GM13976 (cell line): Measurements from ENCODE around the gene GNS.
A peak's percentile ranks its signal among the peaks of the same experiment; 100 is the strongest.

ENCODE experiments used
- DNase-seq: peaks from one replicate; pipeline ENCODE4 v3.0.0; 2012; ENCODE audit warnings: low spot score
- in situ Hi-C: fragments of 300-500 bp; cut with MboI; formaldehyde crosslinking; loops from one replicate; pipeline ENCODE4 v1.12.0; 2022; ENCODE audit warnings: low sequenced_read_pairs, mixed read lengths, inconsistent platforms; ENCODE audit not compliant: unreplicated experiment
- TF ChIP-seq, protein P1 (sequence below): IDR thresholded peaks from 2 replicates; pipeline ENCODE4 v1.5.1; 2012; ENCODE audit warnings: borderline replicate concordance, mild to moderate bottlenecking; ENCODE audit not compliant: insufficient read depth; ENCODE audit errors: extremely low read depth, missing control alignments, control extremely low read depth

The GNS gene

DNA sequence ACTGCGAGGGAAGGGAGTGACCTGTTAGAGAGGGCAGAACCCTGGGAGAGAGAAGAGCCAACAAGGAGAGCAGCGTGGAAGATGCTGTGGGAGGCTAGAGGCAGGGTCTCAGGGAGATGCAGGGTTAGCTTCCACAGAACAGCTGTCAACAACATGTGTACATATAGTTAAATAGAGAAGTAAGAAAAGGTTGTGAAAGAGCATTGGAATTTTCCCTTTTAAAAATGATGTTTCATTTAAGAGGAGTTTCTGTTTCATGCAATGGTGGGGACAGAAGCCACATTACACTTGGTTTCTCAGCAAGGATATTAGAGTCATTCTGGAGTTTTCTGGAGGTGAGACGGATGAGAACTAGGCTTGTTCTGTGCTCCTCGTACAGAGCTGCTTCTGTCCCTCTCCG is 41.4 kb upstream of the GNS start:
- peak; percentile 21 for DNase-seq
- in situ Hi-C loops = no loop called here
- TF ChIP-seq, protein P1, sequence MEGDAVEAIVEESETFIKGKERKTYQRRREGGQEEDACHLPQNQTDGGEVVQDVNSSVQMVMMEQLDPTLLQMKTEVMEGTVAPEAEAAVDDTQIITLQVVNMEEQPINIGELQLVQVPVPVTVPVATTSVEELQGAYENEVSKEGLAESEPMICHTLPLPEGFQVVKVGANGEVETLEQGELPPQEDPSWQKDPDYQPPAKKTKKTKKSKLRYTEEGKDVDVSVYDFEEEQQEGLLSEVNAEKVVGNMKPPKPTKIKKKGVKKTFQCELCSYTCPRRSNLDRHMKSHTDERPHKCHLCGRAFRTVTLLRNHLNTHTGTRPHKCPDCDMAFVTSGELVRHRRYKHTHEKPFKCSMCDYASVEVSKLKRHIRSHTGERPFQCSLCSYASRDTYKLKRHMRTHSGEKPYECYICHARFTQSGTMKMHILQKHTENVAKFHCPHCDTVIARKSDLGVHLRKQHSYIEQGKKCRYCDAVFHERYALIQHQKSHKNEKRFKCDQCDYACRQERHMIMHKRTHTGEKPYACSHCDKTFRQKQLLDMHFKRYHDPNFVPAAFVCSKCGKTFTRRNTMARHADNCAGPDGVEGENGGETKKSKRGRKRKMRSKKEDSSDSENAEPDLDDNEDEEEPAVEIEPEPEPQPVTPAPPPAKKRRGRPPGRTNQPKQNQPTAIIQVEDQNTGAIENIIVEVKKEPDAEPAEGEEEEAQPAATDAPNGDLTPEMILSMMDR = no peak

DNA sequence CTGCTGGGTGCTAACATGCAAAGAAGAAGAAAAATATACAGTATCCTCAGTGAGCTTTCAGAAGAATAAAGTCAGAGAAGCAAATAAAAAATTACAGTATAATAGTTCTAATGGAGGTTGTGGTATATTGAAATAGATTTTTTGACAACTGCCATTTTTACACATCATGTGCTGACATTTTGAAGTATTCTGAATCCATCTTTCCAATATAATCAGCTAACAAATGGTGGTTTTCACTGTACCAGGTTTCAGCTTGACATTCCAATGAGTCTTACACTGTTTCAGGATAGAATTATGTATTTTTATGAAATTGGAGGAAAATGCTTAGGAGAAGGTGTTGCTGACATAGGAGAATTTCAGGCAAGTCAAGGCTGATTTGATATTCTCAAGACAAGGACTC is 39.0 kb upstream of the GNS start:
- in situ Hi-C loops = loop anchor here (10.0 kb wide), 1 partner anchor 327 kb away; the partner anchor contains the start of gene WIF1

DNA sequence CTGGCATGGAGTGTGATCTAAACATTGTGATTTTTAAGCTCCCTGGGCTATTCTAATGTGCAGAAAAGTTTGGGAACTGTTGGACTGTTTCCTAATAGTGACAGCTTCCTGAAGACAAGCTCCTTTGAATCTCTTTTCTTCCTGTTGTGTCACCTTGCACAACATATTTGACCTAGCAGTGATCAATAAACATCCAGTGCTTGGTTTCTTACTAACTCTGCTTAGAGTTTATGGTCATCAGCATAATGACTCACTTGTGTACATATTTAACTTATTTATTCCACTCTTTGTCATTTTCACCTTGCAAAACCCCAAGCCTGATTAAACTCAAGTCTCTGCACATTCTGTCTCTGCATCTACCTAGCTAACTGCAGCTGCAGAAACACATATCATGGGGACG is 38.0 kb upstream of the GNS start:
- in situ Hi-C loops = loop anchor here (10.0 kb wide), 1 partner anchor 328 kb away; the partner anchor contains the start of gene WIF1
- TF ChIP-seq, protein P1 = no peak
- no peak for DNase-seq

More for the DNA sequence above, 39.0 kb upstream of the GNS start:
- TF ChIP-seq, protein P1 = no peak
- no peak for DNase-seq

DNA sequence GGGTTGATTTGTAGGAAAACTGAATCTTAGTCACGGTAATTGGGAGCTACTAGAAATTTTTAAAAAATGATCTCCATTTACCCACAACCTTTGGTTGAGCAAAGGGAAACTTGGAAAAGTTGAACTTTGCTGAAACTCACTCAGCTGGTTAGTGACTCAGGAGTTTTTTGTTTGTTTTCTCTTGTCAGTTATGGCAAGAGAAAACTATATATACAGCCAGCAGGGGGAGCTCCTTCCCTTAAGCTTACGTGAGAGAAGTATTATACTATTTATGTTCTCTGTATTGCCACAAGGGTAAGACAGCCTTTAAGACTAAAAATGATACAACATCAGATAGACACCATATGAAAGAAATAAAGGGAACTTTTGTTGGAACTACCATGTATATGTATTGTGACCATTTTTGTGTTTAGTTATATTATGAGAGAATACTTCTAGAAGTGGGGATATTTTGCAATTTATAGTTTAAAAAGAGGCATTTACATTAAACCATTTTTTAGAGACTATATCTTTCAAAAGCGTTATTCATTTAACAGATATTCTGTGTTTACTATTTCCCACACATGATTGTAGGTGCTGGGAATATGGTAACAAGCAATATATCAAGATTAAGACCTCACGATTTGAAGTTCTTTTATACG is 37.1 kb upstream of the GNS start:
- DNase-seq = peak; percentile 64
- in situ Hi-C loops = loop anchor here (10.0 kb wide), 1 partner anchor 328 kb away; the partner anchor contains the start of gene WIF1

DNA sequence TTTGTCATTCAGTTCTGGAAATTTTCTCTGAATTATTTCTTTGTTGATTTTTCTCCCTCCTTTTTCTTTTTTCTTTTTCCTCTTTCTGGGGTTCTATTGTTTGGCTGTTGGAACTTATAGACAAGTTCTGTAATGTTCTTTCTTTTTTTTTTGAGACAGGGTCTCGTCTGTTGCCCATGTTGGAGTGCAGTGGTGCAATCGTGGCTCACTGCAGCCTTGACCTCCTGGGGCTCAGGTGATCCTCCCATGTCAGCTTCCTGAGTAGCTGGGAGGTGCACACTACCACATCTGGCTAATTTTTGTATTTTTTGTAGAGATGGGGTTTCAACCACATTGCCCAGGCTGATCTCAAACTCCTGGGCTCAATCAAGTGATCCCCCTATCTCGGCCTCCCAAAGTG is 35.1 kb upstream of the GNS start:
- TF ChIP-seq, protein P1 = no peak
- no peak for DNase-seq
- in situ Hi-C loops = loop anchor here (10.0 kb wide), 1 partner anchor 330 kb away; the partner anchor contains the start of gene WIF1

More for the DNA sequence above, 37.1 kb upstream of the GNS start:
- TF ChIP-seq, protein P1 = peak; percentile 63

DNA sequence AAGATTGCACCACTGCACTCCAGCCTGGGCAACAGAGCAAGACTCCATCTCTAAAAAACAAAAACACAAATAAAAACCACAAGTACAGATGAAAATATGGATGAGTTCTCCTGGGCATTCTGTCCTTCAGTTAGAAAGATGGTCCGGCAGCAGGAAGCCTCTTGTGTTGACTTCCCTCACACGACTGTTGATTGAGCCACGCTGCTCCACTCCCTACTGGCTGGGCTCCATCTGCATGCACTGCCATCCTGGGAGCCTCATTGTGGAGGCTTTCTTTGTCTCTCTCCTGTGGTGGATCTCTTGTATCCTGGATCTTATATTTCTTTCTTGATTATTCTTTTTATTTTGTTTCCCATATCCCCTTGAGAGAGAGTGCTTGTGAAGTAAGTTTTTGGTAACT is 34.4 kb upstream of the GNS start:
- in situ Hi-C loops = loop anchor here (10.0 kb wide), 1 partner anchor 331 kb away; the partner anchor contains the start of gene WIF1
- DNase-seq = no peak
- TF ChIP-seq, protein P1 = no peak
